Coronary artery (tissue), 2 donors: ENCODE results near the gene DUSP10.
A peak's percentile ranks its signal among the peaks of the same experiment; 100 is the strongest.

ENCODE experiments used
- DNase-seq: peaks from one replicate; pipeline ENCODE4 v3.0.0-alpha.2; 2017; ENCODE audit warnings: low spot score
- H3K27ac ChIP-seq, 2 donors: fragments of 200-600 bp; sonication (generic); one replicate each; pipeline ENCODE4 v1.5.1; 2016 to 2019
- H3K4me3 ChIP-seq: fragments of 200-600 bp; sonication (generic); 2 replicates; pipeline ENCODE4 v1.5.1; 2016; ENCODE audit warnings: mild to moderate bottlenecking, moderate library complexity
- CTCF ChIP-seq: fragments of 200-600 bp; sonication (generic); IDR thresholded peaks from one replicate; pipeline ENCODE4 v1.5.1; 2019; ENCODE audit warnings: antibody characterized with exemption

DUSP10 gene

GRCh38 chr1:221708987-221709386 is 32.9 kb downstream of the DUSP10 start:
- no peak overlapping the region for H3K27ac ChIP-seq
- TF ChIP-seq CTCF: no peak
- DNase-seq: no peak
- no peak overlapping the region for H3K4me3 ChIP-seq

GRCh38 chr1:221708076-221708571 is 33.8 kb downstream of the DUSP10 start:
- DNase-seq: no peak
- H3K27ac ChIP-seq: peak overlapping the region in 1 of 2 donors; percentile 25
- no peak overlapping the region for H3K4me3 ChIP-seq
- no peak for TF ChIP-seq CTCF

GRCh38 chr1:221706876-221707582 is 34.9 kb downstream of the DUSP10 start:
- TF ChIP-seq CTCF: no peak
- no peak overlapping the region for H3K4me3 ChIP-seq
- no peak overlapping the region for H3K27ac ChIP-seq
- DNase-seq: no peak

- TF ChIP-seq CTCF: no peak
- DNase-seq: no peak
- Histone ChIP-seq H3K4me3 (no peak overlapping the region), H3K27ac (no peak overlapping the region)
Observed at GRCh38 chr1:221706191-221706590, 35.7 kb downstream of the DUSP10 start.

- TF ChIP-seq CTCF: no peak
- DNase-seq: no peak
- peak overlapping the region in 1 of 2 donors; percentile 65 for H3K27ac ChIP-seq
Observed at GRCh38 chr1:221704306-221704705, 37.6 kb downstream of the DUSP10 start.

GRCh38 chr1:221701570-221702186 is 40.2 kb downstream of the DUSP10 start:
- no peak overlapping the region for H3K4me3 ChIP-seq
- DNase-seq: no peak
- H3K27ac ChIP-seq: no peak overlapping the region
- no peak for TF ChIP-seq CTCF

More at GRCh38 chr1:221704306-221704705, 37.6 kb downstream of the DUSP10 start:
- no peak overlapping the region for H3K4me3 ChIP-seq

- H3K27ac ChIP-seq: no peak overlapping the region
- DNase-seq: no peak
- H3K4me3 ChIP-seq: no peak overlapping the region
- TF ChIP-seq CTCF: no peak
Observed at GRCh38 chr1:221700948-221701347, 40.9 kb downstream of the DUSP10 start.
